ENCODE measurements around the gene CENPW. TPM values are rescaled to one million over a fixed set of nuclear protein-coding genes. Genes with fewer than 3 reads are reported as not detected.

The CENPW gene
- total RNA-seq = 29.0 and 30.2 TPM in 2 replicates

GRCh38 chr6:126339796-126340609 is at the start of gene CENPW:
CENPW (plus strand) TSS chr6:126340115; CDS start chr6:126340274, 159 bp downstream.
- no peak for TF ChIP-seq CTCF (conservative IDR thresholded peaks at IDR 0.05; ENCODE audit: low read depth, low read length)
- H3K4me3 ChIP-seq (ENCODE audit: low read depth, low read length) = peak within 1 kb of the TSS; percentile 88
- peak; percentile 32 for DNase-seq (ENCODE audit: low read depth)

GRCh38 chr6:126293891-126294524 is 45.9 kb upstream of the CENPW start:
- no peak for TF ChIP-seq CTCF (conservative IDR thresholded peaks at IDR 0.05; ENCODE audit: low read depth, low read length)
- no peak overlapping the region for H3K4me3 ChIP-seq (ENCODE audit: low read depth, low read length)
- DNase-seq (ENCODE audit: low read depth) = no peak

GRCh38 chr6:126300126-126300525 is 39.8 kb upstream of the CENPW start:
- DNase-seq (ENCODE audit: low read depth) = no peak
- no peak for TF ChIP-seq CTCF (conservative IDR thresholded peaks at IDR 0.05; ENCODE audit: low read depth, low read length)
- no peak overlapping the region for H3K4me3 ChIP-seq (ENCODE audit: low read depth, low read length)

- no peak overlapping the region for H3K4me3 ChIP-seq (ENCODE audit: low read depth, low read length)
- DNase-seq (ENCODE audit: low read depth) = no peak
- TF ChIP-seq CTCF (conservative IDR thresholded peaks at IDR 0.05; ENCODE audit: low read depth, low read length) = no peak
Observed at GRCh38 chr6:126300735-126301134, 39.2 kb upstream of the CENPW start.

GRCh38 chr6:126302191-126302590 is 37.7 kb upstream of the CENPW start:
- no peak overlapping the region for H3K4me3 ChIP-seq (ENCODE audit: low read depth, low read length)
- TF ChIP-seq CTCF (conservative IDR thresholded peaks at IDR 0.05; ENCODE audit: low read depth, low read length) = no peak
- DNase-seq (ENCODE audit: low read depth) = no peak

- H3K4me3 ChIP-seq (ENCODE audit: low read depth, low read length) = no peak overlapping the region
- DNase-seq (ENCODE audit: low read depth) = peak; percentile 7
- TF ChIP-seq CTCF (conservative IDR thresholded peaks at IDR 0.05; ENCODE audit: low read depth, low read length) = no peak
Observed at GRCh38 chr6:126307849-126308248, 32.1 kb upstream of the CENPW start.

Data from epithelial cell of proximal tubule (primary cell).